GM21529 (cell line): ENCODE data around the gene CDC42BPG.

Source experiments
- ATAC-seq: cut with Tn5 transposase; IDR thresholded peaks from one replicate; pipeline ENCODE4 v1.9.1; 2021; ENCODE audit not compliant: unreplicated experiment

CDC42BPG gene

GRCh38 chr11:64880240-64881001 is 36.0 kb upstream of the CDC42BPG start:
- ATAC-seq, result no peak

- no peak for ATAC-seq
These were observed 34.9 kb upstream of the CDC42BPG start for GRCh38 chr11:64879244-64879900.

GRCh38 chr11:64878494-64879243 is 34.2 kb upstream of the CDC42BPG start, which contains the start of gene EHD1:
EHD1 (minus strand) TSS chr11:64878621; CDS start chr11:64878464, 157 bp downstream.
- peak; percentile 50 for ATAC-seq

- peak; percentile 8 for ATAC-seq
These were observed 33.7 kb upstream of the CDC42BPG start for GRCh38 chr11:64878223-64878493.

GRCh38 chr11:64877390-64878222 is 33.2 kb upstream of the CDC42BPG start:
- ATAC-seq, result no peak

- ATAC-seq, result no peak
These were observed 32.4 kb upstream of the CDC42BPG start for GRCh38 chr11:64876835-64877341.

GRCh38 chr11:64876229-64876750 is 31.8 kb upstream of the CDC42BPG start:
- no peak for ATAC-seq

- ATAC-seq, result no peak
These were observed 31.1 kb upstream of the CDC42BPG start for GRCh38 chr11:64875369-64876228.

GRCh38 chr11:64874308-64875240 is 30.1 kb upstream of the CDC42BPG start:
- ATAC-seq, result no peak

- ATAC-seq, result no peak
These were observed 28.5 kb upstream of the CDC42BPG start for GRCh38 chr11:64872790-64873488.

- no peak for ATAC-seq
These were observed 27.0 kb upstream of the CDC42BPG start for GRCh38 chr11:64871492-64871891.

- no peak for ATAC-seq
These were observed 26.5 kb upstream of the CDC42BPG start for GRCh38 chr11:64870893-64871466.

GRCh38 chr11:64870176-64870892 is 25.9 kb upstream of the CDC42BPG start:
- ATAC-seq, result no peak

GRCh38 chr11:64869571-64870175 is 25.2 kb upstream of the CDC42BPG start:
- ATAC-seq, result no peak

- no peak for ATAC-seq
These were observed 24.6 kb upstream of the CDC42BPG start for GRCh38 chr11:64868904-64869570.
